ENCODE measurements around the gene PDZD2. TPM values are rescaled to one million over a fixed set of nuclear protein-coding genes. Genes with fewer than 3 reads are reported as not detected.

Gene PDZD2
- total RNA-seq, 1 donor from 2014 or later, result 70.9 TPM

- no peak for DNase-seq
- ATAC-seq, result no peak
- Histone ChIP-seq H3K27me3 (no peaks in the 10 kb centered on the region), H3K27ac (no peak overlapping the region), H3K4me3 (no peak overlapping the region), H3K36me3 (no peaks in the 10 kb centered on the region), H3K4me1 (no peaks in the 10 kb centered on the region), H3K9me3 (no peaks in the 10 kb centered on the region)
- intact Hi-C loops (cut with DNase I), result no loop called here
- TF ChIP-seq CTCF (IDR thresholded peaks at IDR 0.05), result no peak
Observed at GRCh38 chr5:31751610-31752009, 112.7 kb downstream of the PDZD2 start.

GRCh38 chr5:31753700-31754357 is 114.9 kb downstream of the PDZD2 start:
- no peak for TF ChIP-seq CTCF (IDR thresholded peaks at IDR 0.05)
- no peak for ATAC-seq
- no peaks in the 10 kb centered on the region for H3K9me3 ChIP-seq
- no peak overlapping the region for H3K4me3 ChIP-seq
- no peaks in the 10 kb centered on the region for H3K4me1 ChIP-seq
- intact Hi-C loops (cut with DNase I), result no loop called here
- DNase-seq, result no peak
- no peaks in the 10 kb centered on the region for H3K36me3 ChIP-seq
- no peak overlapping the region for H3K27ac ChIP-seq
- no peaks in the 10 kb centered on the region for H3K27me3 ChIP-seq

GRCh38 chr5:31754358-31754704 is 115.4 kb downstream of the PDZD2 start:
- Histone ChIP-seq H3K36me3 (no peaks in the 10 kb centered on the region), H3K9me3 (no peaks in the 10 kb centered on the region), H3K27ac (no peak overlapping the region), H3K27me3 (no peaks in the 10 kb centered on the region), H3K4me1 (no peaks in the 10 kb centered on the region), H3K4me3 (no peak overlapping the region)
- TF ChIP-seq CTCF (IDR thresholded peaks at IDR 0.05), result no peak
- no peak for ATAC-seq
- no peak for DNase-seq
- intact Hi-C loops (cut with DNase I), result no loop called here

- no peak overlapping the region for H3K4me3 ChIP-seq
- no peaks in the 10 kb centered on the region for H3K27me3 ChIP-seq
- ATAC-seq (no peak), DNase-seq (no peak)
- no peaks in the 10 kb centered on the region for H3K9me3 ChIP-seq
- no peak for TF ChIP-seq CTCF (IDR thresholded peaks at IDR 0.05)
- H3K36me3 ChIP-seq, result no peaks in the 10 kb centered on the region
- no peak overlapping the region for H3K27ac ChIP-seq
- intact Hi-C loops (cut with DNase I), result no loop called here
- no peaks in the 10 kb centered on the region for H3K4me1 ChIP-seq
Observed at GRCh38 chr5:31754741-31755675, 116.1 kb downstream of the PDZD2 start.

GRCh38 chr5:31755676-31756230 is 116.8 kb downstream of the PDZD2 start:
- intact Hi-C loops (cut with DNase I), result no loop called here
- TF ChIP-seq CTCF (IDR thresholded peaks at IDR 0.05), result no peak
- H3K9me3 ChIP-seq, result no peaks in the 10 kb centered on the region
- no peak overlapping the region for H3K27ac ChIP-seq
- no peaks in the 10 kb centered on the region for H3K4me1 ChIP-seq
- no peak overlapping the region for H3K4me3 ChIP-seq
- DNase-seq (no peak), ATAC-seq (no peak)
- H3K27me3 ChIP-seq, result no peaks in the 10 kb centered on the region
- no peaks in the 10 kb centered on the region for H3K36me3 ChIP-seq

Measured in upper lobe of right lung (tissue), 1 donor.